Subcutaneous adipose tissue (tissue), 4 donors: Measurements from ENCODE around the gene NCR3LG1. TPM values are rescaled to one million over a fixed set of nuclear protein-coding genes. Genes with fewer than 3 reads are reported as not detected.

Source experiments
- CTCF ChIP-seq: fragments of 450-650 bp; IDR thresholded peaks from one replicate; pipeline ENCODE4 v1.5.1; 2016; ENCODE audit warnings: low read depth, mild to moderate bottlenecking, control low read depth, antibody characterized with exemption, moderate library complexity
- total RNA-seq, 4 donors: library from RNA; depleted of rRNA; stranded (reverse); fragments of >200 nt; gene quantifications; one replicate each; pipeline ENCODE4 v1.1.0, GENCODE V29; 2016

NCR3LG1 gene
- total RNA-seq, 4 donors from 2014 or later: 1.3 to 3.1 (median 2.8) TPM

GRCh38 chr11:17389211-17389956 lies 37.8 kb downstream of the NCR3LG1 start:
- no peak for TF ChIP-seq CTCF

- no peak for TF ChIP-seq CTCF
These were observed 38.5 kb downstream of the NCR3LG1 start for GRCh38 chr11:17389957-17390649.

GRCh38 chr11:17391493-17392355 lies 40.1 kb downstream of the NCR3LG1 start:
- no peak for TF ChIP-seq CTCF

DNA sequence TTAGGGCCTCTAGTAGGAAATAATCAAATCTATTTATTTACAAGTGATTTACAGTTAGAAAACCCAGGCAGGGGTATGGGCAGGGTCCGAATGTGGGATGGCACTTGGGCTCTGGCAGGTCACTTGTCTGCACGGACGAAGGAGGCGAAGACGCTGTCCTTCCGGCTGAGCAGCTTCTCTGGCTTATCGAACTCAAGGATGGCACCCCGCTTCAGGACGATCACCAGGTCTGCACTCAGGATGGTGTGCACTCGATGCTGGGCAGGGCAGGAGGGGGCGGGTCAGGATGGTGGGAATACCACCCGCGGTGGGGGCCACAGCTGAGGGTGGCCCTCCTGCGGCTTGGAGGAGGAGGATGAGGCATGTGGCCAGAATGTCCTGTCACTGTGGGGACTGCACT lies 41.3 kb downstream of the NCR3LG1 start:
- TF ChIP-seq CTCF: no peak

DNA sequence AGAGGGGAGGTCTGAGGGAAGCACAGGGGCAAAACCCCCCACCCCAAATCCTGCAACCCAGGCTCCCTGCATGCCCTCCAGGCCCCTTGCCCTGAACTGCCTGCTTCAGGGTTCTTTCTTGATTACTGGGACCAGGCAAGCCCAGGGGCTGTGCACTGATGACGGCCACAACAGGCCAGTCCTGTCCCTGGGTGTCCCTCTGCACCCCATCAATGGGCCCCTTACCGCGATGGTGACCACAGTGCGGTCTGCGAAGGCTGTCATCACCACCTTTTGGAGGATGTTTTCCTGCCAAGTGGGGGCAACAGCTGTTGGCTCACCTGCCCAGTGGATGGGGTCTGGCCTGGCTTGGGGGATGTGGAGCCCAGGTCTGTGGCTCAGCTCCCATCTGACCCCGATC lies 41.9 kb downstream of the NCR3LG1 start:
- no peak for TF ChIP-seq CTCF

DNA sequence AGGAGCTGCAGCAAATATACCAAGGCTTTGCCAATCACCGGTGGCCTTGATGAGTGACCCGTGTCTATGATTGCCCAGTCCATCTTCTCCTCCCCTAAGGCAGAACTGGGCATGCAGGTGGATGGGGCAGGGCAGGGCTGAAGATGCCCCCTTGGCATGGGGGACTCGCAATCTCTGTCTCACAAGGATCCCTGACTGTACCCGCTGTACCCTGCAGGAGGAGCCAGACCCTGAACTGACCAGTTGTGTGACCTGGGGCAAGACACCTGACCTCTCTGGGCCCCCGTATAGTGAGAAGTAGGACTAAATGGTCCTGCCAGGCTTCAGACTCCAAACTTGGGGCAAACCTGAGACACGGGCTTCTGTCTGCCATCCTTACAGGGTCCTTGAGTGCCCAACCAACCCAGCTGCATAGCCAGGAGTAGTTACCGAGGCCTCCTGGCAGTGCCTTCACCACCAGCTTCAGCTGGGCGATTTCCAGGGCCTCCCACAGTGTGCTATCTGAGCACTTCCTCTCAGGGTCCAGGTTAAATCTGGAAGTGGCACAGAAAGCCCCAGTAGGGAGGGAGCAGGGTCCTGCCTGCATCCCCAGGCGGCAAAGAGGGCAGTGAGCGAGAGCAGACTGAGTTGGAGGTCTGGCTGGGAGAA lies 43.3 kb downstream of the NCR3LG1 start:
- TF ChIP-seq CTCF: no peak
